Stimulated activated CD4-positive, alpha-beta T cell treated with anti-CD3 and anti-CD28 coated beads, Interleukin-15, amount 100 ng/mL, for 48 hours (primary cell): ENCODE results near the gene NDUFA11.
"Not testable (repeated sequence)": the region's sequence is repeated elsewhere in the genome, so short reads cannot be mapped to it uniquely, and the experiment has no call there.

Experiments used
- DNase-seq, 2 donors: peaks; one replicate each; pipeline ENCODE4 v3.0.0-alpha.2; 2020; ENCODE audit warnings: low read depth in 2 of 2

The NDUFA11 gene

GRCh38 chr19:5890099-5890498 is 13.5 kb downstream of the NDUFA11 start:
- DNase-seq, result no peak

GRCh38 chr19:5889288-5889971 is 14.2 kb downstream of the NDUFA11 start:
- no peak for DNase-seq

- not testable (repeated sequence) for DNase-seq
Measured at GRCh38 chr19:5884065-5884811, 19.4 kb downstream of the NDUFA11 start.

- DNase-seq, result not testable (repeated sequence)
Measured at GRCh38 chr19:5883157-5883873, 20.3 kb downstream of the NDUFA11 start.

- no peak for DNase-seq
Measured at GRCh38 chr19:5882421-5882968, 21.1 kb downstream of the NDUFA11 start.

GRCh38 chr19:5881543-5882299 is 21.9 kb downstream of the NDUFA11 start:
- no peak for DNase-seq

GRCh38 chr19:5880604-5881078 is 22.9 kb downstream of the NDUFA11 start:
- no peak for DNase-seq

GRCh38 chr19:5880196-5880595 is 23.4 kb downstream of the NDUFA11 start:
- no peak for DNase-seq

GRCh38 chr19:5877882-5878281 is 25.7 kb downstream of the NDUFA11 start:
- DNase-seq, result no peak

GRCh38 chr19:5877427-5877826 is 26.2 kb downstream of the NDUFA11 start:
- DNase-seq, result no peak

GRCh38 chr19:5874496-5874895 is 29.1 kb downstream of the NDUFA11 start:
- DNase-seq, result not testable (repeated sequence)

- no peak for DNase-seq
Measured at GRCh38 chr19:5873617-5874199, 29.9 kb downstream of the NDUFA11 start.

- no peak for DNase-seq
Measured at GRCh38 chr19:5870986-5871394, 32.6 kb downstream of the NDUFA11 start.

- no peak for DNase-seq
Measured at GRCh38 chr19:5867201-5868136, 36.1 kb downstream of the NDUFA11 start.

- no peak for DNase-seq
Measured at GRCh38 chr19:5865772-5866171, 37.8 kb downstream of the NDUFA11 start.

GRCh38 chr19:5864725-5865486 is 38.7 kb downstream of the NDUFA11 start:
- DNase-seq, result no peak

GRCh38 chr19:5864013-5864720 is 39.4 kb downstream of the NDUFA11 start:
- no peak for DNase-seq

GRCh38 chr19:5863030-5863665 is 40.4 kb downstream of the NDUFA11 start:
- no peak for DNase-seq
